ENCODE measurements around the gene STXBP3.
"Not testable (repeated sequence)": the region's sequence is repeated elsewhere in the genome, so short reads cannot be mapped to it uniquely, and the experiment has no call there.

Gene STXBP3

DNA sequence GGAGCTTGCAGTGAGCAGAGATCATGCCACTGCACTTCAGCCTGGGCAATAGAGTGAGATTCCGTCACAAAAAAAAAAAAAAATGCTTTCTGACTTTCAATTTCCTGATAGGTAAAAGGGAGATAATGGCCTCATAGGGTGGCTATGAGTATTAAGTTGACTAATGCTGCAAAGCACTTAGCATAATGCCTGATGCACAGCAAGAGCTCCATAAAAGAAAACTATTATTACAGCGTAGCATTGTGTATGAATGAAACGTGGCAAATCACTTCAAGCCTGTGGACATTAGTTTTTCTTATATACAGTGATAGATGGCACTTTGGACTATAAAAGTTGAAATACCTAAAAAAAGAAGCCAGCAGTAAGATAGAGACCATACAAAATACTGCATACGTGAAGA is 17.0 kb upstream of the STXBP3 start:
- DNase-seq: no peak

DNA sequence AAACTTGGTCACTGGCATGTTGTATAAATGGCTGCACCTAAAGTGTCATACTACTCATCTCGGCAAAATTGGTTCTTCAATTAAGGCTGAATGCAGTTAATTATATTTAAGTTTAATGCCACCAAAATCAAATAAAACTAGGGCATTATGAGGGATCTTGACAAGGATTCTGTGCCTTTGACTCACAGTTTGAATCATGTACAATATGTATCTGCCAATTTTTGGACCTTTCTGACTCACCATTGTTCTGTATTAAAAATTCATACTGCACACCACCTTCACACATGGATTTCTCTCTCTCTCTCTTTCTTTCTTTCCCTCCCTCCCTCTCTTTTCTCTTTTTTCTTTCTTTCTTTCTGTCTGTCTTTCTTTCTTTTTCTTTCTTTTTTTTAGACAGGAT is 14.1 kb upstream of the STXBP3 start:
- no peak for DNase-seq

DNA sequence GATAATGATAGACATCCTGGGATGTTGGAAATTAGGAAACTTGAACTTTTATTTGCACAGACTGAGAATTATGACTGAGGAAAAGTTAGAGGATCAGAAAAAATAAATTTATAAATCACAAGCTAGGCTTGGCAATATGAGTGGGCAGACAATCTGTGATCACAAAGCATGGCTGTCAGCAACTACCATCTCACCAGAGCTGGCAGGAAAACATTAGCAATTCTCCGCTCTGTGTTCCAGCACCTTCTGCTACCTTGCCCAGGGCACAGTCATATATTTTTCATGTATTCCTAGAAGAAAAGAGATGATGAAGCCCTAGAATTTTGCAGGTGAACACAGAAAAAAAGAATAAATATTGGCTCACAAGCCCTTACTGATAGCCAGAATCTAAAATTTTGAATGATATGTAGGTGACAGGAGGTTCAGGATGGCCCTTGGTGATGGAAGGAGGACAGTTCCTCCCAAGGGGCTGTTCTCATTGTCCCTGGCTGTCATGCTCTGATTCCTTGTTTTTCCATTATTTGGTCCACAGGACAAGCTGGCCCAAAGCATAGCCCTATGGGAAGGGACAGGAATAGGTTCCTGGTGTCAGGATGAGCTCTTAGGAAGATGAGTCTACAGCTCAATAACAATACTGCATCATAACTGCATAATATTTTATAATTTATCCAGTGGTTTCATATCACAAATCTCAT is 12.2 kb upstream of the STXBP3 start:
- no peak for DNase-seq

DNA sequence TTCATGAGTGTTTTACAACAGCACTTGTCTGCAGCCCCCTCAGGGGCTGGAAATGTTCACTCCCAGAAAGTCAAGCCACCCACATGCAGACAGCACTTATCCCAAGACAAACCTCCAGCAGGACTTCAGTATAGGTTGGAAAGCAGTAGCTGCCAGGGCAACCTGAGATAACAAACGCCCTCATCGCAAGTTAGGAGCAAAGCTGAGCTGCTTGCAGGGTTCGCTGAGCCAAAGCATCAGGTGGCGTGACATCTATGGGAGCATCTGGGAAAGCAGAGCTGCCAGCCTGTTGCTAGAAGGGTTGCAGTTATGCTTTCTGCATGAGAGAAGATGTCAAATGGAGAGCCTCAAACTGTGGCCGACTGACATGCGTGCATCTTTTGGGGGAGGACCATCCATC is 4.2 kb upstream of the STXBP3 start:
- DNase-seq: no peak

DNA sequence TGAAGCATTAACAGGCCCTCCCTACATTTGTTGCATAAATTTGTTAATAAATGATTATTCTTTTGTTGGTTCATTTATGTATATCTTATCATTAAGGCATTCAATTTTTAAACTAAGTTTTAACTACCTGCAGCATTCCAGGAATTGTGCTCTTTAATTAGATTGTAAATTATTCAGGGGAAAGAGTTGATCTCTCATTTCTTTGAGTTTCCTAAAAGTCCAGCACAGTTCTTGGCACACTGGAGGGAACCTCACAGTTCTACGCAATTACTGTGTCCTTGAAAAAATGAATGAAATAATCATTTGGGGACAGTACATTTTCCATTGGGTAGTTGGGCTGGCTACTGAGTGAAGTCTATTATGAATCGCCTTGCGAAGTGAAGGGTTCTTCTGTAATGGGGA is 493 bp upstream of the STXBP3 start:
- no peak for DNase-seq

DNA sequence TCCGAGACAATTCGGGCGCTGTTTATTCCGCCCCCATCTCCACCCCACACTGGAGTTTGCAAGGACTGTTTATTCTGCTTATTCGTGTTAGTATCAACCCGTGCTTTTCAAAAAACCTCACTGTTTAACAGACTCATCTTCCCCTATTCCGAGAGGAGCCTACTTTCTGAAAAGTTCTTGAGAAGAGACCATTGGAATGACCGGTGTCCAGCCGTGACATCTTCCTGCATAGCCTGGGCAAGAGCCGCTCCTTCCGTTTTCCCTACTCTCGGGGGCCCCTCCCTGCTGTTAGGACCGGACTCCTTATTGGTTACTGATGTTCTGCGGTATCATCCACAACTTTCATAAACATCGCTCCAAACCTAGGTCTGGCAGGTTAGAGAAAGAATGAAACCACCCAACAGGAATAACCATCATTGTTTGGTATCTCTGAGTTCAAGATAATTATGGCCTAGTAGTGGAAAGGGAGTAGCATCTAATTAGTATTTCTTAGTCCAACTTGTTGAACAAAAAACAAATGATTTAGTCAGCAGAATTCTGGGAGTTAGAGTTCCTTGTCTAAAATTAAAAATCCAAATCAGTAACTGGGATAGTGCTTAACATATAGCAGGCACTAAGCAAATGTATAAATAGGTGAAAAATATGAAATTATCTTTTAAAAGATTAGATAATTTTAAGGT is 837 bp downstream of the STXBP3 start:
- peak; percentile 71 for DNase-seq

DNA sequence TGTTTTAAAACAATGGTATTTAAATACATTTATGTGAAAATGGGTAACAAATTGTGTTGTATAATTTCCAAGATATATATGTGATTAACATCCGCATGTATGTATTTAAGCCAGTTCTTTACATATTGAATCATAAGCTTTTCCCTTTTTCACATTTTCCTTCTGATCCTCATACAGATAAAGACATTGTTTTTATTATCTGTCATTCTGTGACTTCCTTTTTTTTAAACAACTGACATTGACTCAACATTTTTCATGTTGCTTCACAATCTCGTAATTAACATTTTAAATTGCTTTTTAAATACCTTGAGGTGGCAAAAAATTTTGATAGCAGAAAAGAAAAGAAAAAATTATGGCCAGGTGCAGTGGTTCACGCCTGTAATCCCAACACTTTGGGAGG is 1.4 kb downstream of the STXBP3 start:
- DNase-seq: no peak

DNA sequence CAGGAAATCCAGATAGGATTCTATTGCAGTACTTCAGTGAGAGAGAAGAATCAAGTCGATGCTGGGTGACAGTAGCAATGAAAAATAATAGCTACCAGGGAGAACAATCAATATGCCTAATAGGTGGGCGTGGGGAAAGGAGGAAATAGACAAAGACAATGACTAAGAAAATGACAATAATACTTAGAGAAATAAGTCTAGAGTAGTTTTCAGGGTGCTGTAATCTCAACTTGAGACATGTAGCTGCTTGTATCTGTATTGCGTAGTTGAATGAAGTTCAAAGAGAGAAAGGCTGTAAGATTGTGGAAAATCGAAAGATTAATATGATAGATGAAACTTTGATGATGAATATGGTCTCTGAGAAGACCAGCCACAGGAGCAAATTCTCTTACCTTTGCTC is 2.6 kb downstream of the STXBP3 start:
- no peak for DNase-seq

DNA sequence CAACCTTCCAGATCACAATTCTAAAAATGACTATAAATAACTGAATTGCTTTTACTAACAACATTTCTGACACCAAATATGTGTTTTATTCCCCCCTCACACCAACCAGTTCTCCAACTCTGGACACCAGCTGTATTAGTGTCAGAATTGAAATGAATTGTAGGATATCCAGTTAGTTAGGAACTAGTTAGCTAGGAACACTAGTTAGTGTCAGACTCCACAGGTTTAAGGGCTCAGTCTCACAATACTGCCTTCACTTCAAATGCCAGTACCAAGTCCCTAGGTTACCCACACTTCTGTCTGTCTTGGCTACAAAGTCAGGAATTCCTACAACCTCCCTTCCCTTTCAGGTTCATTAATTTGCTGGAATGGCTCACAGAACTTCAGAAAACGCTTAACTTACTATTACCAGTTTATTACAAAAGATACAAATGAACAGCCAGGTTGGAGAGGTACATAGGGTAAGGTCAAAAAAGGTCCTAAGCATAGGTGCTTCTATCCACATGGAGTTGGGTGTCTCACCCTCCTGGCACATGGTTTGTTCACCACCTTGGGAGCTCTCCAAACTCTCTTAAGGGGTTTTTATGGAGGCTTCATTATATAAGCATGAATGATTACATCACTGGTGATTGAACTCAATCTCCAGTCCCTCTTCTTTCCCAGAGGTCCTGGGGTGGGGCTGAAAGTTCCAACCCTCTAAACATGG is 4.2 kb downstream of the STXBP3 start:
- DNase-seq: no peak

DNA sequence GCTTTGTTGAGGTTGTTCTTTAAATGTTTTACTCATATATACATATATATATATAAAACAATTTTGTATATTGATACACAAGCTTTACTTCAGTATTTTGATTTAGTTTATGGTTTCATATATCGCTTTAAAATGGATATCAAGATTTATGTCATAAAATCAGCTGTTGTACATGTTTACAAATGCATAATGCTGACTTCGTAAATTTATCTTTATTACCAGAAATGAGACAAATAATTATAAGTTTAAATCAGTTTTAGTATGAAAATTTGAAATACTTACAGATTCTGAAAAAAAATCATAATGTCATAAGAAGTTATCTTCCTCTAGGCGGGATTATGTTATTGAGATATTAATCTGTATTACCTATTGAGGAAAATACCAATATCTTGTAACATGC is 6.9 kb downstream of the STXBP3 start:
- no peak for DNase-seq

DNA sequence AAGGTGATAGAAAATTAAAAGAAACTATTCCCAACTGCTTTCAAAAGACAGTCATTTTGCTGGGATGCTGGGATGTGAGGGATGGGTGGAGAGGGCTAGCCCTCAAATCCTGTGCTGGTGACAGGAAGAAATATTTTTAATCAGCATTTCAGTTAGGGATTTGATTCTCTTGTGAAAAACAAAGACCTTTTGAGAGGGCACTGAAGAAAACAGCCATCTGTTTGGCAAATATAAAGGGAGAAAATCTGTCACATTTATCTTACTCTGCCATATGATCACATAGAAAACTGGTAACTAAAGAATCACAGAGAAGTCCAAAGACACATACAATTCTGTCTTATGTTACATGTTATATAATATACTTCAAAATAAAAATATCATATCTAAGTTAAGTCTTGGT is 12.3 kb downstream of the STXBP3 start:
- no peak for DNase-seq

DNA sequence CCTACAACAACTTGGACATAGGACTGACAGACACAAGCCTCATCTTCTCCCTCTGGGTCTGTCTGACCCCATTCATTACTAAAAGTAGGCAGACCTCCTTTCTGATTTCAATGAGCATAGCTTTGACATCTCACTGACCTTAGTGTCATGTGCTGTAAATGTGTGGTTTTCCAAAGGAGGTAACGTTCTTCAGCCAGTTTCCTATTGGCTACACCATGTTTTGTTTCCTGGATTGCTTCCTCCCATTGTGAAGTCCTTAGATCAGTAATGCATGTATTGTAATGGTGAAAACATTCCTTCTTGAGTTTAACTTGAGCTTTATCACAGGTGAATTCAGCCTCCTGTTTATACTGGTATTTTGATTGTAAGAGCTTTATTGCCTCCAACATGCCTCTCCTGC is 20.6 kb downstream of the STXBP3 start:
- no peak for DNase-seq

DNA sequence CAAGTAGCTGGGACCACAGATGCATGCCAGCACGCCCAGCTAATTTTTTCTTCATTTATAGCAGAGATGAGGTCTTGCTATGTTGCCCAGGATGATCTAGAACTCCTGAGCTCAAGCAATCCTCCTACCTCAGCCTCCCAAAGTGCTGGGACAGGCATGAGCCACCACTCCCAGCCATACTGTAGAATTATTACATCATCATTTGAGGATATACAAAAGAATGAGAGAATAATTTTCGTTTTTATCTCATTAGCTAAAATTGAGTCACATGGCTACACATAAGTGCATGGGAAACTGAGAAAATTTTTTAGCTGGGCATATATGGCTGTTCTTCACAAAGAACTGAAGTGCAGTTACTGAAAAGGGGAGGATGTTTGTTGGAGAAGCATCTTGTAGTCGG is 21.2 kb downstream of the STXBP3 start:
- no peak for DNase-seq

DNA sequence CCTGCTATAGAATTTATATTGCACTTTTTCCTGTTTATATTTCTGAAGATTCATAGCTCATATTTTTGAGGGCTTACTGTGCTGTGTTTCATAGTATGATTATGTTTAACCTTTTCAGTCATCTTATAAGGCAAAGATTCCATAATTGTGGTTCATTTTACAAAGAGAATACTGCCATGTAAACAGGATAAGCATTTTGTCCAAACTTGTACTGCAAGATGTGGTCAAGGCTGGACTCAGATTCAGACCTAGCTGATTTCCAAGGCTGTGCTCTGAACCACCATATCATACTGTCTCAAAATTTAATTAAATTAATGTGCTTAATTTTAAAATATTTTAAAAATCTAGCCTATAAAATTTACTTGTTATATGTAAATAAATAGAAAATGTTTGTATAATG is 31.4 kb downstream of the STXBP3 start:
- no peak for DNase-seq

DNA sequence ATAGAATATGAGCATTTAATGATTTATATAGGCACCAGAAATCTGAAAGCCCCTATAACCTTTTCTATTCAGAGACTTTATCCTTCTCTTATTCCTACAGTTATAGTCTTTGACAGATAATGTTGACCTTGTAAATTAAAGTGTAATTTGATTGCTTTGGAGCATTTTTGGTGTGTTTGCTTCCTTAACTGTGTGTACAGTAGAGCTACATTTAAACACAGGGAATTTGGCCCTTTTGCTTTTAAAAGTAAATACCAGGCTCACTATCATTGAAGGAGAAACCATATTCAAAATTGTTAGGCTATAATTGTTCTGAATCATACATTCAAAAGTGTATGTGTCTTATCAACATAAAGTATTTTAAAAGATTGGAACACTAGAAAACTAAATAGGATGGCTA is 33.0 kb downstream of the STXBP3 start:
- DNase-seq: no peak

DNA sequence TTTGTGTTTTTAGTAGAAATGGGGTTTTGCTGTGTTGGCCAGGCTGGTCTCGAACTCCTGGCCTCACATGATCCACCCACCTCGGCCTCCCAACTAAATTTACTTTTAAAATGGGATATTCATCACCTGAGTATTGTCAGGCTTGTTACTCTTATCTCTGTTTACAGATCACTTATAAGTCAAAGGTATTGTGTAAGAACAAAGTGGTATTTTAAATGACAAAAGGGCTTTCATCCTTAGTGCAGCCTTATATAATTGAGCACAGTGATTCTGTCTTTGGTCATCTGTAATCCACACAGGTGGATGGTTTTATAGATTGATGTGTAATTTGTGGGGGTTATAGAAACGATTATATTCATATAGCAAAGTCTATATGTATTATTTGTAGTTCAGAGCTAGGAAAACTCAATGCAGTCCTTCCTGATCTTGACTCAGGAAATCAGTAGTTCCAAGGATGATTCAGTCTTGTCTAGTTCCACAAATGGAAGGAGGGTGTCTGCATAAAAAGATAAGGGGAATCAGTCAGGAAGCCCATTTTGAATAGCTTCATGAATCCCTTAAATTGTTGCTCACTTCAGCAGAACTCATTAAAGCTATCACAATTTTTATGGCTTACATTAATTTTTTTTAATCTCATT is 34.6 kb downstream of the STXBP3 start:
- DNase-seq: no peak

DNA sequence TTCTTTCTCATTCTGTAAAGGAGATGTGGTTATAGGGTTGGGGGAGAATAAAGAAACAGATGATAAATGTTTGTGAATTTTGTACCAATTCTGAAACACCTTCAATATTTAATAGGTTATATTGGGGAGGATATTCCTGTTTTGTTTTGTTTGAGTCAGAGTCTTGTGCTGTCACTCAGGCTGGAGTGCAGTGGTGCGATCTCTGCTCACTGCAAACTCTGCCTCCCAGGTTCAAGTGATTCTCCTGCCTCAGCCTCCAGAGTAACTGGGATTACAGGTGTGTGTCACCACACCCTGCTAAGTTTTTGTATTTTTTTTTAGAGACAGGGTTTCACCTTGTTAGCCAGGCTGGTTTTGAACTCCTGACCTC is 35.1 kb downstream of the STXBP3 start:
- DNase-seq: not testable (repeated sequence)

DNA sequence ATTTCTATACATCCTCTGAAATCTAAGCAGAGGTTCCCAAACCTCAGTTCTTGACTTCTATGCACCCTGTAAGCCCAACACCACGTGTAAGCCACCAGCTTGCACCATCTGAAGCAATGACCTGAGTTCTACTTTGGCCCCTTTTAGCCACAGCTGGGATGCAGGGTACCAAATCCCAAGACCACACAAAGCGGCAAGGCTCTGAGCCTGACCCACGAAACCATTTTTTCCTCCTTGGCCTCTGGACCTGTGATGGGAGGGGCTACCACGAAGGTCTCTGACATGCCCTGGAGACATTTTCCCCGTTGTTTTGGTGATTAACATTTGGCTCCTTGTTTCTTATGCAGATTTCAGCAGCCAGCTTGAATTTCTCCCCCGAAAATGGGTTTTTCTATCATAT is 38.8 kb downstream of the STXBP3 start:
- no peak for DNase-seq

DNA sequence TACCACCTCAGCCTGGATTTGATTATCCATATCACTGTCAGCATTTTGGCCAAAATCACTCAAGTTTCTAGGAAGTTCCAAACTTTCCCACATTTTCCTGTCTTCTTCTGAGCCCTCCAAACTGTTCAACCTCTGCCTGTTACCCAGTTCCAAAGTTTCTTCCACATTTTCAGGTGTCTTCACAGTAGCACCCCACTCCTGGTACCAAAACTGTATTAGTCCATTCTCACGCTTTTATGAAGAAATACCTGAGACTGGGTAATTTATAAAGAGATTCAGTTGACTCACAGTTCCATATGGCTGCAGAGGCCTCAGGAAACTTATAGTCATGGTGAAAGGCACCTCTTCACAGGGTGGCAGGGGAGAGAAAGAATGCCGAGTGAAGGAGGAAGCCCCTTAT is 39.4 kb downstream of the STXBP3 start:
- no peak for DNase-seq

DNA sequence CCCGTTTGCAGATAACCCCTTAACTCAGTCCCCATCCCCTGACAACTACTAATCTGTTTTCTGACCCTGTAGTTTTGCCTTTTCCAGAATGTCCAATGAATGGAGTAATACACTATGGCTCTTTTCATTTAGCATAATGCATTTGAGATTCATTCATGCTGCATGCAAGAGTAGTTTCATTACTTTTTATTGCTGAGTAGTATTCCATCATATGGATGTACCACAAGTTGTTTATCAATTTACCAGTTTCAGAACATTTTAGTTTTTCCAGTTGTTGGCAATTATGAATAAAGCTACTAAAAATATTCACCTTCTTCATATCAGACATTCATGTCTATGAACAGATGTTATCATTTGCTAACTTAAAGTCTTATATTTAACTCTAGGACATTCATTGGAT is 45.3 kb downstream of the STXBP3 start:
- no peak for DNase-seq

DNA sequence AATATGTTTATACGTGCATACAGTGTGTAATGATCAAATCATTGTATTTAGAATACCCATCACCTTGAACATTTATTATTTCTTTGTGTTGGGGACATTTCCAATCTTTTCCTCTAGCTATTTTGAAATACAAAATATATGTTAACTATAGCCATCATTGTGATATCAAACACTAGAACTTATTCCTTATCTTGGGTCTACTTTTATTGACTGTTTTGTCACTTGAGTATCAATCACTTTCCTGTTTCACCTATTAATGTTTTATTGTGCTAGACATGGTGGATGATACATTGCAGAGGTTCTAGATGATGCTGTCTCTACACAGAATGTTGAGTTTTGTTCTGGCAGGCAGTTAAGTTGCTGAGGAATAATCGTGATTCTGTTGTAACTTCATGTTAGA is 45.9 kb downstream of the STXBP3 start:
- no peak for DNase-seq

DNA sequence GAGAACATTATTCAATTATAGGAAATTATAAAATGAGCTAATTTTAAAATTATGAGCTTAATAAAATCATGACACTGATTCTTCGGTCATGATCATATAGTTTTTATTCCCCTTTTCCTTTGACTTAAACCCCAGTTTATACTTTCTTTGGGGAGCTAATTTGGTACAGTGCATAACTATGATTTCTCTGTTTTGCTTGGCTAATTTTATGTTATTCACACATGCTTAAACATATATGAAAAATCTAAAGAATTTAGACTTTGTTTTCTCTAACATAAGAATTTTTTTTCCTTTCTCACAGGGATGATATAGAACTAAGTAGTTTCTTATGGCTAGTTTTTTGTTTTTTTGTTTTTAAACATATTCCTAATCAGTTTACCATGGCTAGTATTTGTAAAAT is 52.5 kb downstream of the STXBP3 start:
- no peak for DNase-seq

DNA sequence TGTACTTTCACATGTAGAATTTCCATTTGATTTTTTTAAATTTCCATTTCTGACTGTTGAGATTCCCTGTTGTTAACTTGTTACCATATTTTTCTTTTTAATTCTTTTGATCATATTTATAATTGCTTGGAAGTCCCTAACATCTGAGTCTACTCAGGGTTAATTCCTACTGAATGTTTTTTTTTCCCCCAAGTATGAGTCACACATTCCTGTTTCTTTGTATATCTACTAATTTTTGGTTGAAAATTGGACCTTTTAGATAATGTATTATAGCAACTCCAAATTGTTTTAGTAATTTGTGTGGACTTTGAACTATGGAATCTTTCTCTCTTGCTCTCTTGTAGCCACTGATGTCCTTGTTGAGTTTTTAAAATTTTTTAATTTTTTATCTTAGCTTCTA is 54.6 kb downstream of the STXBP3 start:
- DNase-seq: no peak

DNA sequence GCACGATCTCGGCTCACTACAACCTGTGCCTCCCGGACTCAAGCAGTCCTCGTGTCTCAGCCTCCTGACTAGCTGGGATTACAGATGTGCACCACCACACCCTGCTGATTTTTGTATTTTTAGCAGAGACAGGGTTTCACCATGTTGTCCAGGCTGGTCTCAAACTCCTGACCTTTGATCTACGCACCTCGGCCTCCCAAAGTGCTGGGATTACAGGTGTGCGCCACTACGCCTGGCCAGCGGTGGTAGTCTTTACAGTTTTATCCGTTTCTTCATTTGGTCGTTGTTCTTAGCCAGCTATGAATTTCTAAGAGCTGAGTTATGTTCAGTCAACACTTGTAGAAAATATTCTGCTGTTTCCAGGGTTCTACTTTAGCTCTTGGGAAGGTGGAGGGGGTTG is 57.1 kb downstream of the STXBP3 start:
- DNase-seq: no peak

All from activated CD4-positive, alpha-beta T cell treated with anti-CD3 and anti-CD28 coated beads, Interleukin-10, Interleukin-2, amounts not matched to agents 100 ng/mL and 50 ng/mL, durations not matched to agents 16 hours and 8 hours (primary cell).